T-helper 1 cell treated with Interleukin-12 subunit alpha and Interleukin-12 subunit beta and Interleukin-4 antibody, amounts not matched to agents 30 μg/mL and 1 μg/mL, for 36 hours (primary cell): ENCODE results near the gene TMEM119.
"Not testable (repeated sequence)": the region's sequence is repeated elsewhere in the genome, so short reads cannot be mapped to it uniquely, and the experiment has no call there.

Experiments used
- H3K27ac Mint-ChIP-seq: one replicate; pipeline ENCODE4 v1.8.0; 2021; ENCODE audit warnings: mild to moderate bottlenecking, mixed read lengths
- H3K27me3 Mint-ChIP-seq: one replicate; pipeline ENCODE4 v1.8.0; 2021; ENCODE audit warnings: low read depth, mixed read lengths
- H3K36me3 Mint-ChIP-seq: one replicate; pipeline ENCODE4 v1.8.0; 2021; ENCODE audit warnings: low read depth, mixed read lengths
- H3K4me1 Mint-ChIP-seq: one replicate; pipeline ENCODE4 v1.8.0; 2021; ENCODE audit warnings: low read depth, mixed read lengths
- H3K4me3 Mint-ChIP-seq: one replicate; pipeline ENCODE4 v1.8.0; 2021; ENCODE audit warnings: mild to moderate bottlenecking, moderate library complexity, mixed read lengths
- H3K9me3 Mint-ChIP-seq: one replicate; pipeline ENCODE4 v1.8.0; 2021; ENCODE audit warnings: mixed read lengths

The TMEM119 gene

GRCh38 chr12:108625228-108625627 is 27.3 kb upstream of the TMEM119 start:
- H3K27me3 Mint-ChIP-seq = no peaks in the 10 kb centered on the region
- peak overlapping the region; percentile 11 for H3K27ac Mint-ChIP-seq
- H3K36me3 Mint-ChIP-seq = peaks cover 68% of the 10 kb centered on the region
- peaks cover 41% of the 10 kb centered on the region for H3K4me1 Mint-ChIP-seq
- H3K4me3 Mint-ChIP-seq = no peak overlapping the region
- H3K9me3 Mint-ChIP-seq = no peaks in the 10 kb centered on the region

- Mint-ChIP-seq H3K36me3 (peaks cover 67% of the 10 kb centered on the region), H3K9me3 (no peaks in the 10 kb centered on the region), H3K4me1 (peaks cover 48% of the 10 kb centered on the region), H3K27ac (no peak overlapping the region), H3K27me3 (no peaks in the 10 kb centered on the region), H3K4me3 (no peak overlapping the region)
Measured at GRCh38 chr12:108623577-108623976, 25.7 kb upstream of the TMEM119 start.

- H3K27me3 Mint-ChIP-seq = no peaks in the 10 kb centered on the region
- H3K27ac Mint-ChIP-seq = no peak overlapping the region
- H3K9me3 Mint-ChIP-seq = no peaks in the 10 kb centered on the region
- H3K4me1 Mint-ChIP-seq = peaks cover 50% of the 10 kb centered on the region
- no peak overlapping the region for H3K4me3 Mint-ChIP-seq
- H3K36me3 Mint-ChIP-seq = peaks cover 64% of the 10 kb centered on the region
Measured at GRCh38 chr12:108622921-108623514, 25.1 kb upstream of the TMEM119 start.

GRCh38 chr12:108622421-108622820 is 24.5 kb upstream of the TMEM119 start:
- Mint-ChIP-seq H3K36me3 (peaks cover 65% of the 10 kb centered on the region), H3K27me3 (no peaks in the 10 kb centered on the region), H3K4me3 (peak overlapping the region; percentile 58), H3K9me3 (no peaks in the 10 kb centered on the region), H3K27ac (peak overlapping the region; percentile 96), H3K4me1 (peaks cover 52% of the 10 kb centered on the region)

- Mint-ChIP-seq H3K36me3 (peaks cover 74% of the 10 kb centered on the region), H3K4me3 (no peak overlapping the region), H3K27ac (peak overlapping the region; percentile 83), H3K27me3 (no peaks in the 10 kb centered on the region), H3K4me1 (peaks cover 59% of the 10 kb centered on the region), H3K9me3 (peaks cover 10% of the 10 kb centered on the region)
Measured at GRCh38 chr12:108621161-108621560, 23.3 kb upstream of the TMEM119 start.

GRCh38 chr12:108620236-108620879 is 22.5 kb upstream of the TMEM119 start:
- Mint-ChIP-seq H3K27ac (peak overlapping the region; percentile 73), H3K27me3 (no peaks in the 10 kb centered on the region)

GRCh38 chr12:108619369-108620160 is 21.7 kb upstream of the TMEM119 start:
- Mint-ChIP-seq H3K36me3 (peaks cover 70% of the 10 kb centered on the region), H3K4me3 (no peak overlapping the region), H3K9me3 (peaks cover 13% of the 10 kb centered on the region), H3K4me1 (peaks cover 51% of the 10 kb centered on the region), H3K27ac (peak overlapping the region; percentile 73), H3K27me3 (no peaks in the 10 kb centered on the region)

More at GRCh38 chr12:108620236-108620879, 22.5 kb upstream of the TMEM119 start:
- peaks cover 73% of the 10 kb centered on the region for H3K36me3 Mint-ChIP-seq
- H3K4me1 Mint-ChIP-seq = peaks cover 54% of the 10 kb centered on the region
- peaks cover 13% of the 10 kb centered on the region for H3K9me3 Mint-ChIP-seq
- no peak overlapping the region for H3K4me3 Mint-ChIP-seq

GRCh38 chr12:108618953-108619274 is 21.0 kb upstream of the TMEM119 start:
- Mint-ChIP-seq H3K36me3 (peaks cover 68% of the 10 kb centered on the region), H3K9me3 (peaks cover 13% of the 10 kb centered on the region), H3K27ac (peak overlapping the region; percentile 81), H3K4me1 (peaks cover 55% of the 10 kb centered on the region)
- H3K27me3 Mint-ChIP-seq, H3K4me3 Mint-ChIP-seq: not testable (repeated sequence)

GRCh38 chr12:108618079-108618952 is 20.4 kb upstream of the TMEM119 start:
- H3K27ac Mint-ChIP-seq = peak overlapping the region; percentile 81
- no peaks in the 10 kb centered on the region for H3K27me3 Mint-ChIP-seq
- H3K36me3 Mint-ChIP-seq = peaks cover 62% of the 10 kb centered on the region
- peaks cover 13% of the 10 kb centered on the region for H3K9me3 Mint-ChIP-seq
- H3K4me3 Mint-ChIP-seq = peak overlapping the region; percentile 40
- H3K4me1 Mint-ChIP-seq = peaks cover 58% of the 10 kb centered on the region

- Mint-ChIP-seq H3K4me1 (peaks cover 55% of the 10 kb centered on the region), H3K36me3 (peaks cover 52% of the 10 kb centered on the region), H3K4me3 (peak overlapping the region; percentile 76), H3K9me3 (peaks cover 13% of the 10 kb centered on the region), H3K27ac (peak overlapping the region; percentile 99), H3K27me3 (no peaks in the 10 kb centered on the region)
Measured at GRCh38 chr12:108616941-108617858, 19.3 kb upstream of the TMEM119 start.

- Mint-ChIP-seq H3K27me3 (no peaks in the 10 kb centered on the region), H3K4me1 (peaks cover 58% of the 10 kb centered on the region), H3K9me3 (peaks cover 13% of the 10 kb centered on the region), H3K36me3 (peaks cover 45% of the 10 kb centered on the region), H3K4me3 (peak overlapping the region; percentile 76), H3K27ac (peak overlapping the region; percentile 99)
Measured at GRCh38 chr12:108616359-108616758, 18.5 kb upstream of the TMEM119 start.

- Mint-ChIP-seq H3K27ac (peak overlapping the region; percentile 99), H3K4me1 (peaks cover 54% of the 10 kb centered on the region), H3K27me3 (no peaks in the 10 kb centered on the region), H3K36me3 (peaks cover 41% of the 10 kb centered on the region), H3K9me3 (peaks cover 13% of the 10 kb centered on the region), H3K4me3 (no peak overlapping the region)
Measured at GRCh38 chr12:108615918-108616317, 18.0 kb upstream of the TMEM119 start.

GRCh38 chr12:108614639-108615038 is 16.8 kb upstream of the TMEM119 start:
- Mint-ChIP-seq H3K27me3 (no peaks in the 10 kb centered on the region), H3K4me1 (peaks cover 48% of the 10 kb centered on the region), H3K36me3 (peaks cover 32% of the 10 kb centered on the region), H3K27ac (peak overlapping the region; percentile 70), H3K4me3 (no peak overlapping the region), H3K9me3 (peaks cover 13% of the 10 kb centered on the region)
